Suprapubic skin (tissue), 4 donors: ENCODE results near the gene C11orf24. TPM values are rescaled to one million over a fixed set of nuclear protein-coding genes. Genes with fewer than 3 reads are reported as not detected.

Source experiments
- DNase-seq, 2 donors: peaks; one replicate each; pipeline ENCODE4 v3.0.0-alpha.2; 2019; ENCODE audit warnings: low spot score in 2 of 2
- H3K27ac ChIP-seq: fragments of 200-600 bp; sonication (generic); one replicate; pipeline ENCODE4 v1.5.1; 2019
- H3K27me3 ChIP-seq: fragments of 200-600 bp; sonication (generic); one replicate; pipeline ENCODE4 v1.5.1; 2019
- H3K36me3 ChIP-seq: fragments of 200-600 bp; sonication (generic); one replicate; pipeline ENCODE4 v1.5.1; 2019
- H3K4me1 ChIP-seq: fragments of 200-600 bp; sonication (generic); one replicate; pipeline ENCODE4 v1.5.1; 2019
- H3K4me3 ChIP-seq: fragments of 200-600 bp; sonication (generic); one replicate; pipeline ENCODE4 v1.5.1; 2019; ENCODE audit warnings: mild to moderate bottlenecking
- H3K9me3 ChIP-seq: fragments of 200-600 bp; sonication (generic); one replicate; pipeline ENCODE4 v1.5.1; 2019
- EP300 ChIP-seq: sonication (generic); formaldehyde crosslinking; IDR thresholded peaks from one replicate; pipeline ENCODE4 v1.6.1; 2017; ENCODE audit warnings: antibody characterized with exemption
- POLR2A ChIP-seq, 2 donors: fragments of 450-650 bp; IDR thresholded peaks; one replicate each; pipeline ENCODE4 v1.6.1; 2017; ENCODE audit warnings: antibody characterized with exemption in 2 of 2, mild to moderate bottlenecking in 2 of 2, moderate library complexity in 2 of 2
- POLR2AphosphoS5 ChIP-seq, 3 donors: sonication (generic); formaldehyde crosslinking; IDR thresholded peaks; one replicate each; pipeline ENCODE4 v1.6.1; 2017; ENCODE audit warnings: antibody characterized with exemption in 3 of 3
- WGBS: methylation state at CpG from one replicate; pipeline ENCODE4 v1.1.5; 2018; 5-methylcytosine and 5-hydroxymethylcytosine counted together
- total RNA-seq, 4 donors: library from RNA; depleted of rRNA; stranded (reverse); fragments of >200 nt; gene quantifications; one replicate each; pipeline ENCODE4 v1.1.0, GENCODE V29; 2016
- TF ChIP-seq, protein P1 (sequence below), 2 donors: fragments of 200-600 bp in 1 of 2; fragments of 450-650 bp in 1 of 2; sonication (generic) in 1 of 2; IDR thresholded peaks; one replicate each; pipeline ENCODE4 v1.5.1; 2016 to 2019; ENCODE audit warnings: antibody characterized with exemption in 2 of 2, mild to moderate bottlenecking in 1 of 2, moderate library complexity in 1 of 2

C11orf24 gene
- total RNA-seq, 4 donors from 2014 or later: 7.2 to 24.8 (median 16.7) TPM

- Histone ChIP-seq H3K27me3 (no peaks in the 10 kb centered on the region), H3K4me3 (no peak overlapping the region), H3K9me3 (no peaks in the 10 kb centered on the region), H3K27ac (no peak overlapping the region), H3K4me1 (peaks cover 20% of the 10 kb centered on the region), H3K36me3 (no peaks in the 10 kb centered on the region)
- 91% methylated on average over 2 of the region's 2 CpGs for WGBS
- DNase-seq: no peak
- no peak for TF ChIP-seq POLR2AphosphoS5 (IDR thresholded peaks at IDR 0.05)
- TF ChIP-seq POLR2A (IDR thresholded peaks at IDR 0.05): no peak
- no peak for TF ChIP-seq EP300
- TF ChIP-seq, protein P1, sequence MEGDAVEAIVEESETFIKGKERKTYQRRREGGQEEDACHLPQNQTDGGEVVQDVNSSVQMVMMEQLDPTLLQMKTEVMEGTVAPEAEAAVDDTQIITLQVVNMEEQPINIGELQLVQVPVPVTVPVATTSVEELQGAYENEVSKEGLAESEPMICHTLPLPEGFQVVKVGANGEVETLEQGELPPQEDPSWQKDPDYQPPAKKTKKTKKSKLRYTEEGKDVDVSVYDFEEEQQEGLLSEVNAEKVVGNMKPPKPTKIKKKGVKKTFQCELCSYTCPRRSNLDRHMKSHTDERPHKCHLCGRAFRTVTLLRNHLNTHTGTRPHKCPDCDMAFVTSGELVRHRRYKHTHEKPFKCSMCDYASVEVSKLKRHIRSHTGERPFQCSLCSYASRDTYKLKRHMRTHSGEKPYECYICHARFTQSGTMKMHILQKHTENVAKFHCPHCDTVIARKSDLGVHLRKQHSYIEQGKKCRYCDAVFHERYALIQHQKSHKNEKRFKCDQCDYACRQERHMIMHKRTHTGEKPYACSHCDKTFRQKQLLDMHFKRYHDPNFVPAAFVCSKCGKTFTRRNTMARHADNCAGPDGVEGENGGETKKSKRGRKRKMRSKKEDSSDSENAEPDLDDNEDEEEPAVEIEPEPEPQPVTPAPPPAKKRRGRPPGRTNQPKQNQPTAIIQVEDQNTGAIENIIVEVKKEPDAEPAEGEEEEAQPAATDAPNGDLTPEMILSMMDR (IDR thresholded peaks at IDR 0.05): no peak
These were observed 37.9 kb upstream of the C11orf24 start for GRCh38 chr11:68309621-68310185.

- Histone ChIP-seq H3K27ac (no peak overlapping the region), H3K36me3 (no peaks in the 10 kb centered on the region), H3K4me3 (no peak overlapping the region), H3K27me3 (no peaks in the 10 kb centered on the region), H3K4me1 (peaks cover 4% of the 10 kb centered on the region), H3K9me3 (no peaks in the 10 kb centered on the region)
- no peak for DNase-seq
- WGBS: 78% methylated on average over 9 of the region's 11 CpGs
- TF ChIP-seq, protein P1 (IDR thresholded peaks at IDR 0.05): no peak
- TF ChIP-seq EP300: no peak
- no peak for TF ChIP-seq POLR2A (IDR thresholded peaks at IDR 0.05)
- TF ChIP-seq POLR2AphosphoS5 (IDR thresholded peaks at IDR 0.05): no peak
These were observed 36.3 kb upstream of the C11orf24 start for GRCh38 chr11:68308068-68308467.

DNA sequence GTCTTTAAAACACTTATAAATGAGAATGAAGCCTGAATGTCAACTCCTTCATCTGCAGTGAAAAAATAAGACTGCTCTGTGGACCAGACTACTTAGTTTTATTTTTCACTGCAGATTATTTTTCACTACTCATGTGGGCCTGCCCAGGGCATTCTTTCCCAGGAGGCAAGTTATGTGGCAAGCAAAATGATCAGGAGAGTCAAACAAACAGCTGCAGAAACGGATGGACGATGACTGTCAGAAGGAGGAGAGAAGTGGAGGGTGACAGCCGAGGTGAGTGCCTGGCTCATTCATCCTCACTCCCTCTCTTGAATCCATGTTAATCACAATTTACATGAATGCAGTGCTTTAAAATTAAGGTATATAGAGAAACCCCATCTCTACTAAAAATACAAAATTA lies 34.9 kb upstream of the C11orf24 start:
- no peak overlapping the region for H3K4me3 ChIP-seq
- no peaks in the 10 kb centered on the region for H3K27me3 ChIP-seq
- no peak for DNase-seq
- no peaks in the 10 kb centered on the region for H3K36me3 ChIP-seq
- H3K9me3 ChIP-seq: no peaks in the 10 kb centered on the region
- TF ChIP-seq, protein P1 (IDR thresholded peaks at IDR 0.05): no peak
- TF ChIP-seq EP300 (no peak), POLR2A (IDR thresholded peaks at IDR 0.05) (no peak), POLR2AphosphoS5 (IDR thresholded peaks at IDR 0.05) (no peak)
- 88% methylated on average over 3 of the region's 3 CpGs for WGBS
- no peak overlapping the region for H3K27ac ChIP-seq
- peaks cover 4% of the 10 kb centered on the region for H3K4me1 ChIP-seq

- TF ChIP-seq POLR2AphosphoS5 (IDR thresholded peaks at IDR 0.05): no peak
- no peak for TF ChIP-seq POLR2A (IDR thresholded peaks at IDR 0.05)
- TF ChIP-seq, protein P1 (IDR thresholded peaks at IDR 0.05): no peak
- no peak for TF ChIP-seq EP300
- H3K27ac ChIP-seq: no peak overlapping the region
- H3K9me3 ChIP-seq: no peaks in the 10 kb centered on the region
- 87% methylated on average over 3 of the region's 7 CpGs for WGBS
- H3K4me1 ChIP-seq: peaks cover 4% of the 10 kb centered on the region
- H3K4me3 ChIP-seq: no peak overlapping the region
- no peak for DNase-seq
- no peaks in the 10 kb centered on the region for H3K36me3 ChIP-seq
- no peaks in the 10 kb centered on the region for H3K27me3 ChIP-seq
These were observed 32.4 kb upstream of the C11orf24 start for GRCh38 chr11:68303982-68304780.

- WGBS: 63% methylated on average over 2 of the region's 2 CpGs
- no peak for DNase-seq
- H3K9me3 ChIP-seq: no peaks in the 10 kb centered on the region
- H3K4me3 ChIP-seq: no peak overlapping the region
- H3K27ac ChIP-seq: no peak overlapping the region
- no peak for TF ChIP-seq EP300
- TF ChIP-seq POLR2A (IDR thresholded peaks at IDR 0.05): no peak
- TF ChIP-seq, protein P1 (IDR thresholded peaks at IDR 0.05): no peak
- TF ChIP-seq POLR2AphosphoS5 (IDR thresholded peaks at IDR 0.05): no peak
- no peaks in the 10 kb centered on the region for H3K36me3 ChIP-seq
- no peaks in the 10 kb centered on the region for H3K27me3 ChIP-seq
- H3K4me1 ChIP-seq: peaks cover 4% of the 10 kb centered on the region
These were observed 31.3 kb upstream of the C11orf24 start for GRCh38 chr11:68303083-68303482.
